PC-9 (cell line): Measurements from ENCODE around the gene NUP133.

ENCODE experiments used
- EZH2 ChIP-seq: fragments of 200-600 bp; sonication (generic); IDR thresholded peaks from 2 replicates; pipeline ENCODE4 v1.8.0; 2017; ENCODE audit warnings: antibody characterized with exemption, low read depth
- TF ChIP-seq, protein P1 (sequence below): fragments of 200-600 bp; sonication (generic); conservative IDR thresholded peaks from 2 replicates; pipeline ENCODE4 v1.6.1; 2017; ENCODE audit warnings: mixed run types, antibody characterized with exemption, mild to moderate bottlenecking, moderate library complexity

DNA sequence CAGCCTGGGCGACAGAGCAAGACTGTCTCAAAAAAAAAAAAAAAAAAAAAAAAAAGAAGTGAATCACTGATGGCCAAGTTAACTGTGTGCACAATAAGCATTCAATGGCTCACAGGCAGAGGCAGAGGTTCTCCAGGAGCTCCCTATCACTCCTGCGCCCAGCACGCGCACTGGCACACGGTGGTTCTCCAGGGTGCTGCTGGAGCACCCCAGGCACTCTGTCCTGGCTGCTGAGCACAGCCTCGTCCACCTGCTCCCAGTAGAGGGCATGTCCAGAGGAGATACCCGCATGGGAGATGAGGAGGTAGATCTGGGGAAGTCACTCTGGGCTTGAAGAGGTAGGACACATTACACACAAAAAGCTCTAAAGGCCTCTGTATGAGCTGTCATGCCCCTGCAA, 21.5 kb upstream of the NUP133 start:
- TF ChIP-seq, protein P1, sequence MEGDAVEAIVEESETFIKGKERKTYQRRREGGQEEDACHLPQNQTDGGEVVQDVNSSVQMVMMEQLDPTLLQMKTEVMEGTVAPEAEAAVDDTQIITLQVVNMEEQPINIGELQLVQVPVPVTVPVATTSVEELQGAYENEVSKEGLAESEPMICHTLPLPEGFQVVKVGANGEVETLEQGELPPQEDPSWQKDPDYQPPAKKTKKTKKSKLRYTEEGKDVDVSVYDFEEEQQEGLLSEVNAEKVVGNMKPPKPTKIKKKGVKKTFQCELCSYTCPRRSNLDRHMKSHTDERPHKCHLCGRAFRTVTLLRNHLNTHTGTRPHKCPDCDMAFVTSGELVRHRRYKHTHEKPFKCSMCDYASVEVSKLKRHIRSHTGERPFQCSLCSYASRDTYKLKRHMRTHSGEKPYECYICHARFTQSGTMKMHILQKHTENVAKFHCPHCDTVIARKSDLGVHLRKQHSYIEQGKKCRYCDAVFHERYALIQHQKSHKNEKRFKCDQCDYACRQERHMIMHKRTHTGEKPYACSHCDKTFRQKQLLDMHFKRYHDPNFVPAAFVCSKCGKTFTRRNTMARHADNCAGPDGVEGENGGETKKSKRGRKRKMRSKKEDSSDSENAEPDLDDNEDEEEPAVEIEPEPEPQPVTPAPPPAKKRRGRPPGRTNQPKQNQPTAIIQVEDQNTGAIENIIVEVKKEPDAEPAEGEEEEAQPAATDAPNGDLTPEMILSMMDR = no peak
- no peak for TF ChIP-seq EZH2
